ENCODE results near the gene ACTG1. TPM values are rescaled to one million over a fixed set of nuclear protein-coding genes. Genes with fewer than 3 reads are reported as not detected.
A peak's percentile ranks its signal among the peaks of the same experiment; 100 is the strongest.

ACTG1 gene
- total RNA-seq, 1 experiment from 2014 or later = 3,455 TPM

GRCh38 chr17:81468770-81469121 lies 43.9 kb downstream of the ACTG1 start (continued):
- TF ChIP-seq ETV6 (CRISPR knock-in tag; IDR thresholded peaks at IDR 0.05) = no peak
- TF ChIP-seq SOX15 (CRISPR knock-in tag; IDR thresholded peaks at IDR 0.05) = no peak
- TF ChIP-seq ZNF263 (CRISPR knock-in tag; IDR thresholded peaks at IDR 0.05; ENCODE audit: low read depth) = no peak
- TF ChIP-seq FOXJ3 (CRISPR knock-in tag; IDR thresholded peaks at IDR 0.05; ENCODE audit: borderline replicate concordance) = no peak
- no peak for TF ChIP-seq ZNF425 (CRISPR knock-in tag; conservative IDR thresholded peaks at IDR 0.05)

- Mint-ChIP-seq H3K9me3 (peaks cover 3% of the 10 kb centered on the region; the same call in 1 of the 2 replicates), H3K4me1 (no peaks in the 10 kb centered on the region), H3K27me3 (ENCODE audit: low read depth) (no peaks in the 10 kb centered on the region; the same call in 1 of the 2 replicates), H3K4me3 (no peak overlapping the region), H3K27ac (no peak overlapping the region), H3K36me3 (no peaks in the 10 kb centered on the region)
- CTCF ChIA-PET = no interaction called here
- no peak for TF ChIP-seq IRF2 (CRISPR knock-in tag; IDR thresholded peaks at IDR 0.05; ENCODE audit: borderline replicate concordance, low read depth)
- TF ChIP-seq NFE2L1 (CRISPR knock-in tag; IDR thresholded peaks at IDR 0.05) = no peak
- no peak for TF ChIP-seq SP1 (CRISPR knock-in tag; conservative IDR thresholded peaks at IDR 0.05)
- ATAC-seq = no peak
- POLR2A ChIA-PET = no interaction called here
- no peak for DNase-seq (ENCODE audit: low spot score)
Observed at GRCh38 chr17:81468111-81468769, 44.4 kb downstream of the ACTG1 start.

- H3K4me3 Mint-ChIP-seq = no peak overlapping the region
- peak overlapping the region; percentile 65; the same call in 1 of the 2 replicates for H3K27ac Mint-ChIP-seq
- no peaks in the 10 kb centered on the region for H3K9me3 Mint-ChIP-seq
- TF ChIP-seq ZNF425 (CRISPR knock-in tag; conservative IDR thresholded peaks at IDR 0.05) = no peak
- TF ChIP-seq, protein P1, sequence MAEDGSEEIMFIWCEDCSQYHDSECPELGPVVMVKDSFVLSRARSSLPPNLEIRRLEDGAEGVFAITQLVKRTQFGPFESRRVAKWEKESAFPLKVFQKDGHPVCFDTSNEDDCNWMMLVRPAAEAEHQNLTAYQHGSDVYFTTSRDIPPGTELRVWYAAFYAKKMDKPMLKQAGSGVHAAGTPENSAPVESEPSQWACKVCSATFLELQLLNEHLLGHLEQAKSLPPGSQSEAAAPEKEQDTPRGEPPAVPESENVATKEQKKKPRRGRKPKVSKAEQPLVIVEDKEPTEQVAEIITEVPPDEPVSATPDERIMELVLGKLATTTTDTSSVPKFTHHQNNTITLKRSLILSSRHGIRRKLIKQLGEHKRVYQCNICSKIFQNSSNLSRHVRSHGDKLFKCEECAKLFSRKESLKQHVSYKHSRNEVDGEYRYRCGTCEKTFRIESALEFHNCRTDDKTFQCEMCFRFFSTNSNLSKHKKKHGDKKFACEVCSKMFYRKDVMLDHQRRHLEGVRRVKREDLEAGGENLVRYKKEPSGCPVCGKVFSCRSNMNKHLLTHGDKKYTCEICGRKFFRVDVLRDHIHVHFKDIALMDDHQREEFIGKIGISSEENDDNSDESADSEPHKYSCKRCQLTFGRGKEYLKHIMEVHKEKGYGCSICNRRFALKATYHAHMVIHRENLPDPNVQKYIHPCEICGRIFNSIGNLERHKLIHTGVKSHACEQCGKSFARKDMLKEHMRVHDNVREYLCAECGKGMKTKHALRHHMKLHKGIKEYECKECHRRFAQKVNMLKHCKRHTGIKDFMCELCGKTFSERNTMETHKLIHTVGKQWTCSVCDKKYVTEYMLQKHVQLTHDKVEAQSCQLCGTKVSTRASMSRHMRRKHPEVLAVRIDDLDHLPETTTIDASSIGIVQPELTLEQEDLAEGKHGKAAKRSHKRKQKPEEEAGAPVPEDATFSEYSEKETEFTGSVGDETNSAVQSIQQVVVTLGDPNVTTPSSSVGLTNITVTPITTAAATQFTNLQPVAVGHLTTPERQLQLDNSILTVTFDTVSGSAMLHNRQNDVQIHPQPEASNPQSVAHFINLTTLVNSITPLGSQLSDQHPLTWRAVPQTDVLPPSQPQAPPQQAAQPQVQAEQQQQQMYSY (CRISPR knock-in tag; IDR thresholded peaks at IDR 0.05) = peak; percentile 29; the same call in 1 of the 2 replicates
- no peak for TF ChIP-seq OVOL2 (CRISPR knock-in tag; IDR thresholded peaks at IDR 0.05; ENCODE audit: borderline replicate concordance)
- H3K27me3 Mint-ChIP-seq (ENCODE audit: low read depth) = no peaks in the 10 kb centered on the region
- H3K36me3 Mint-ChIP-seq = no peaks in the 10 kb centered on the region
- ATAC-seq (no peak), DNase-seq (ENCODE audit: low spot score) (no peak)
- H3K4me1 Mint-ChIP-seq = no peaks in the 10 kb centered on the region
- POLR2A ChIA-PET = no interaction called here
- CTCF ChIA-PET = no interaction called here
Observed at GRCh38 chr17:81466564-81467472, 45.8 kb downstream of the ACTG1 start.

DNA sequence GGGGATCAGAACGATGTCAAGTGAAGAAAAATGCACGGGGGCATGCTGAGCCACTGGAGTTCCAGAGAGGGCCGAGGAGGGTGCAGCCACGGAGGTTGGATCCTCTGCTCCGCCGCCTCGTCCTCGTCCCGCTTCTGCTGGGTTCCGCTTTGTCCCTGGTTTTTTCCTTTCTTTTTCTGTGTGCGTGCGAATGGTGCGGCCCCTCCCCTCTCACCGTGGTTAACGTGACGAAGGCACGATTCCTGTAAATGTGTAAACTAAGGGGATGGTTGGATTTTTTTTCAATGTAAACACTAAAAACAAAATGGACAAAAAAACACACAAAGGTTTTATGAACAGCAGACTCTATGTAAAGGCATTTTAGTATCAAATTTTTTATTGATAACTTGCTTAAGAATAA lies 46.7 kb downstream of the ACTG1 start:
- DNase-seq (ENCODE audit: low spot score) = no peak
- no peak for ATAC-seq
- Mint-ChIP-seq H3K4me3 (no peak overlapping the region), H3K36me3 (no peaks in the 10 kb centered on the region), H3K4me1 (no peaks in the 10 kb centered on the region), H3K9me3 (no peaks in the 10 kb centered on the region), H3K27me3 (ENCODE audit: low read depth) (no peaks in the 10 kb centered on the region), H3K27ac (no peak overlapping the region)
- TF ChIP-seq E2F1 (CRISPR knock-in tag; IDR thresholded peaks at IDR 0.05) (no peak), KAT7 (CRISPR knock-in tag; IDR thresholded peaks at IDR 0.05; ENCODE audit: borderline replicate concordance) (no peak), ZNF423 (CRISPR knock-in tag; IDR thresholded peaks at IDR 0.05) (no peak), TEAD4 (CRISPR knock-in tag; IDR thresholded peaks at IDR 0.05) (no peak), RELA (CRISPR knock-in tag; IDR thresholded peaks at IDR 0.05; ENCODE audit: borderline replicate concordance) (no peak)
- CTCF ChIA-PET = no interaction called here
- POLR2A ChIA-PET = no interaction called here

Measured in WTC11 (cell line).